DMS79 treated with DMSO at 0.1 percent for 48 hours (cell line): ENCODE data around the gene EXD2.
A peak's percentile ranks its signal among the peaks of the same experiment; 100 is the strongest.
"Not testable (repeated sequence)": the region's sequence is repeated elsewhere in the genome, so short reads cannot be mapped to it uniquely, and the experiment has no call there.

Experiments used
- DNase-seq: peaks from one replicate; lab custom pipeline; 2025; lab: John Stamatoyannopoulos, UW

The EXD2 gene

DNA sequence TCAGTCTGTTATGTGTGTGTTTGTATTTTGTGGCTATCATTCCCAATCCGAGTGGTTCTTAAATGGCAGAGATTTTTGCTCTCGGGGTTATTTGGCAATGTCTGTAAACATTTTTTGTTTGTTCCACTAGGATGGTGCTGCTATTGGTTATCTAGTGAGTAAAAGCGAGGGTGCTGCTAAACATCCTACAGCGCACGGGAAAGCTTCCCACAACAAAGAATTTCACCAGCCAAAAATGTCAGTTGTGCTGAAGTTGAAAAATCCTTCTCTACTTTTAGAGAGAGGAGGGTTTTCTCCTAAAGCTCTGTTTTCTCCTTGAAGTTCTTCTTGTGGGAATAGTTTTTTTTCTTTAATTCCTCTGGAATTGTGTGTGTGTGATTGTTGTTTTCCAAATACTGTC, 2.4 kb downstream of the EXD2 start:
- no peak for DNase-seq

- DNase-seq: no peak
These were observed 8.5 kb downstream of the EXD2 start for GRCh38 chr14:69199786-69200185.

- no peak for DNase-seq
These were observed 13.5 kb downstream of the EXD2 start for GRCh38 chr14:69204753-69205152.

DNA sequence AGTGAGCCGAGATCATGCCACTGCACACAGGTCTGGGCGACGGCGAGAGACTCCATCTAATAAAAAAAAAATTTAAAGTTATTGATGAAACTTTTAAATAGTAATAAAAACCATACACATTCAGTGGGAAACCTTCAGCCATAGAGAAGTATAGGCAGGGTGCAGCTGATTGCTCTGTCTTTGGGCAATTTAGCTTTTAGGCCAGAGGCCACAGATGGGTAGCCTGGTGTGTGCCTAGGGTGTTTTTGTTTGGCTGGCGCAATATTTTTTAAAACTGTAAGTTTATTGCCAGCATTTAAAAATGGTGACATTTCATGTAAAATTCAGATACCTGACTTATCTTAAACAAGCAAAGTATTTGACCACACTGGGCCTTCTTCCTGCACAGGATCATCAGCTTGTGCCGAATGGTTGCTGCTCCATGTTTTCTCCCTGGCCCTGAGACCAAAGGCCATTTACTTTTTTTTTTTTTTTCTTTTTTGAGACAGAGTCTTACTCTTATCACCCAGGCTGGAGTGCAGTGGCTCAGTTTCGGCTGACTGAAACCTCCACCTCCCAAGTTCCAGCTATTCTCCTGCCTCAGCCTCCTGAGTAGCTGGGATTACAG, 16.2 kb downstream of the EXD2 start:
- DNase-seq: no peak

- DNase-seq: no peak
These were observed 17.4 kb downstream of the EXD2 start for GRCh38 chr14:69208666-69209065.

DNA sequence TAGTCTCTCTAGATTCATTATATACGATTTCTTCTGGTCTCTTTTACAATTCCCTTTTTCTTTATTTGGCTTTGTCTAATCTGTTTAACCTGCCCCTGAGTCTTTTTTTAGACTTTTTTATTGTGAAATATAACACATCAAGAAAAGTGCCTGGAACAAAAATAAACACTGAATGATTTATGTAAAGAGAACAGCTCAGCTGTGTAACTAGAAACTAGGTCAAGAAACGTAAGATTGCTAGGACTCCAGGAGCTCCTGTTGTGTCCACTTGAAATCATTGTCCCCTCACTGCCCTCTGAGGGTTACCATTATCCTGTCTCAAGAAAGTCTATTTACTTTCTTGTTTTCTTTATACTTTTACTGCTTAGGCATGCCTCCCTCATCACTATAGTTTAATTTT, 23.1 kb downstream of the EXD2 start:
- no peak for DNase-seq

DNA sequence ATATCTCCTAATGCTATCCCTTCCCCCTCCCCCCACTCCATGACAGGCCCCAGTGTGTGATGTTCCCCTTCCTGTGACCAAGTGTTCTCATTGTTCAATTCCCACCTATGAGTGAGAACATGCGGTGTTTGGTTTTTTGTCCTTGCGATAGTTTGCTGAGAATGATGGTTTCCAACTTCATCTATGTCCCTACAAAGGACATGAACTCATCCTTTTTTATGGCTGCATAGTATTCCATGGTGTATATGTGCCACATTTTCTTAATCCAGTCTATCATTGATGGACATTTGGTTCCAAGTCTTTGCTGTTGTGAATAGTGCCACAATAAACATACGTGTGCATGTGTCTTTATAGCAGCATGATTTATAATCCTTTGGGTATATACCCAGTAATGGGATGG, 26.4 kb downstream of the EXD2 start:
- DNase-seq: not testable (repeated sequence)

GRCh38 chr14:69224946-69225345, 33.6 kb downstream of the EXD2 start:
- DNase-seq: no peak

DNA sequence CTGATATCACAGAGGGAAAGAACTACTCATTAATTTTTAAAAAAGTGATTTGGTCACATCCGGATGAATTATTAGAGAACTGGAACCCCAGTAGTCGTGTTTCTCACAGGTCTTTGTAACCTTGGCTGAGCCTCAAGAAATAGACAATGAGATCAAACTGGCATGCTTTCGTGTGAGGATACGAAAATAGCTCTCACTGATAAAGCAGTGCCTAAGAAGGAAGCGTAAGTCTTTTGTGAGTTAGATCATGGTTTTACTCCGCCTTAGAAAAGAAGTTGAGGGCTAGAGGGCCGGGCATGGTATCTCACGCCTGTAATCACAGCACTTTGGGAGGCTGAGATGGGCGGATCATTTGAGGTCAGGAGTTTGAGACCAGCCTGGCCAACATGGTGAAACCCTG, 34.9 kb downstream of the EXD2 start:
- DNase-seq: no peak

DNA sequence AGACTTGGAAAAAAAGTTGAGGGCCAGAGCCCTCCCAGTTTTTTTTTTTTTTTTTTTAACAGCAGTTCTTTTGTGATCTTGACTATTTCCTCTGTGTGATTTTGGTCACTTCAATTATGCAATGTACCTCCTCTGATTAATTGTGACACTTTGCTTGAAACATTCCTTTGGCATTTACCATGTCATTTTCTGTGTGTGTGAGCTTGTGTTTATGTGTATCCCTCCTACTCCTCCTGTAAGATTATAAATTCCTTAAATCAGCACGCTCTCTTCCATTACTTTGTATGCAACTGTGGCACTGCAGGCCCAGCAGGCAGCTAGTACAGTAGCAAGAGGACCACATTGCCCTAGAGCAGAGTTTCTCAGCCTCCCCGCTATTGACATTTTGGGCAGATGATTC, 35.4 kb downstream of the EXD2 start:
- no peak for DNase-seq

- DNase-seq: no peak
These were observed 40.2 kb downstream of the EXD2 start for GRCh38 chr14:69231486-69231885.

GRCh38 chr14:69232388-69232787, 41.1 kb downstream of the EXD2 start:
- DNase-seq: no peak

DNA sequence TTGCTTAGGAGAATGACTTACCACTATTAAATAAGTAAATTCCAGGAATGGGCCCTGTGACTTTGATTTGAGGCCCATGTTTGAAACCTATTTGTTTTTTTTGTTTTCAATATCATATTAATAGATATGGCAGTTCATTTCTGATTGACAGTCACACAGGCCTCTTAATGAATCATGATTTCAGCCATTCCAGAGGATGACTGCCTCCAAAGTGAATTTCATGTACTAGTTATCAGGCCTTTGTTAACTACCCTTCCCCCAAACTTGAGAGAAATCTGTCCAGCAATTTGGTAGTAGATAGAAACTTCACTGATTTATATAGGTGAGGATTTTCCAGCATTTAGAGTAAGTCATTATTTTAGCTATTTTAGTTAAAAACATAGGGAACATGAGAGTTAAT, 42.8 kb downstream of the EXD2 start:
- no peak for DNase-seq

DNA sequence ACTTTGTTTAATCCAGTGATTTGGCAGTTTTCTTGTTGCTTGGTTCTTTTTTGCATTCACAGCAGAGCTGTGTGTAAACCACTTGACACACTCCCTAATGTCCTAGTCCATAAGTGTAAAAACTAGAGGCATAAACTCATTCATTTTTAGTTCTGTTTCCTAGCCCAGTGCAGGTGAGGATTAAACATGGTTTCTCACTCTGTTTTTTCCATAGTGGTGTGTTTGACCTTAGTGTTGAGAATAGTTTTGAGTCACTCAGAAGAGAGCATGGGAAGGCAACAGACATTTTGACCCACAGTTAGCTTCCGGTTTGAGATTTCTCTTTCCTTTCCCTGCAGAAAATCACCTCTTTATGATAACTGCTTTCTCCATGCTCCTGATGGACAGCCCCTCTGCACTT, 44.4 kb downstream of the EXD2 start:
- DNase-seq: no peak

- DNase-seq: no peak
These were observed 45.8 kb downstream of the EXD2 start for GRCh38 chr14:69237142-69237541.

DNA sequence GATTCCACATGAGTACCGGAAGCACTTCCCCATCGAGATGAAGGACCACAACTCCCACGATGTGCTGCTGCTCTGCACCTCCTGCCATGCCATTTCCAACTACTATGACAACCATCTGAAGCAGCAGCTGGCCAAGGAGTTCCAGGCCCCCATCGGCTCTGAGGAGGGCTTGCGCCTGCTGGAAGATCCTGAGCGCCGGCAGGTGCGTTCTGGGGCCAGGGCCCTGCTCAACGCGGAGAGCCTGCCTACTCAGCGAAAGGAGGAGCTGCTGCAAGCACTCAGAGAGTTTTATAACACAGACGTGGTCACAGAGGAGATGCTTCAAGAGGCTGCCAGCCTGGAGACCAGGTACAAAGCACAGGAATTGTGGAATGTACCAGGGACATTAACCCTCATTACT, 46.3 kb downstream of the EXD2 start:
- DNase-seq: no peak

DNA sequence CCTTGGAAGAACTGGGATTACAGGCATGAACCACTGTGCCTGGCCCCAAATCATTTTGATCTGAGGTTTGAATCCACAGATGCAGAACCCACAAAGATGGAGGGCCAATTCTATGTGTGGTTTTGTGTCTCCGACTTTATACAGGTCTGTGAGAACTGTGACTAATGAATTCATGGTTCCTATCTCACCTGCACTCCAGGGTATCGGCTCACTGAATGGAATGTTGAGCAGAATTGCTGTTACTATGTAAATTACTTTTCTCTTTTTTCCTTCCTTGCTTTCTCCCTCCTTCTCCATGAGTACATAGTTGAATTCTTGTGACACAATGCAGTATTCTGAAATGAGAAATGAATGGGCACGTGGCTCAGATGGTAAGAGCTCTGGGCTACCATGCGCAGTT, 47.6 kb downstream of the EXD2 start:
- DNase-seq: no peak

DNA sequence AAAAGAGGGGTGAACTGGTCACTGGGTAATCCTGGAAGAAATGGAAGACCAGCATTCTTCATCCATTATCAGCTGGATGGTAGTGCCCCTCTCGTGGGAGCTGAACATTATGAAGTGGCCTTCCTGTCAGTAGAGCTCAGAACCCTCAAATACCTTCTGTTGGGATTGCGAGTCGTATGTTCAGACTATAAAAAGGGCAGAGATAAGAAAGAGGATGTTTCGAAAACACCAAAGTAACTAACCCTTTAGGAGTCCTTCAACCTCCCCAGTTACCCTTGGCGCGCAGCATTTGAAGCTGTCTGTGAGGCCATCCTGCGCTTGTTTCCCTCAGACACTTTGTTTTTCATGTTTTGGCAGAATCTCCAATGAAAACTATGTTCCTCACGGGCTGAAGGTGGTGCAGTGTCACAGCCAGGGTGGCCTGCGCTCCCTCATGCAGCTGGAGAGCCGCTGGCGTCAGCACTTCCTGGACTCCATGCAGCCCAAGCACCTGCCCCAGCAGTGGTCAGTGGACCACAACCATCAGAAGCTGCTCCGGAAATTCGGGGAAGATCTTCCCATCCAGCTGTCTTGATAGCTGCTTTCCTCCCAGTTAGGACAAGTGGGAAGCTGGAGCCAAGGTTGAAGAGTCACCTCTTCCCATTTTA, 49.4 kb downstream of the EXD2 start:
- DNase-seq: no peak

DNA sequence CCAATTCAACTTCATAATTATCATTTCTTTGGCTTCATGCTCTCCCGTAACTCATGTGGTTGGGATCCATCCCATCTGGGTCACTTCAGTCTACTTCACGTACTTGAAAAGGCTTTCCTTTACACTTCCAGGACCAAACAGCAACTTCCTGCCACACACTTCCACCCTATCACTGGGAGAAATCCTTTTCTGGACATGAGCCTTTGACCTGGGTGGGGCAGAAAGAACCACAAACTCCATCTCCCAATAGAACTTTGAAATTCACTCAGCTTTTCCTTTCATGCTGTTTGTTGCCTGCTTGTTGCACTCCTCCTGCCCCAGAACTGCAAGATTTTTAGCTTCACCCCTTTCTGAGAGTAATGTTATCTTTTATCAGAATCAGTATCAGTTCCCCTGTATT, 50.3 kb downstream of the EXD2 start:
- DNase-seq: no peak

DNA sequence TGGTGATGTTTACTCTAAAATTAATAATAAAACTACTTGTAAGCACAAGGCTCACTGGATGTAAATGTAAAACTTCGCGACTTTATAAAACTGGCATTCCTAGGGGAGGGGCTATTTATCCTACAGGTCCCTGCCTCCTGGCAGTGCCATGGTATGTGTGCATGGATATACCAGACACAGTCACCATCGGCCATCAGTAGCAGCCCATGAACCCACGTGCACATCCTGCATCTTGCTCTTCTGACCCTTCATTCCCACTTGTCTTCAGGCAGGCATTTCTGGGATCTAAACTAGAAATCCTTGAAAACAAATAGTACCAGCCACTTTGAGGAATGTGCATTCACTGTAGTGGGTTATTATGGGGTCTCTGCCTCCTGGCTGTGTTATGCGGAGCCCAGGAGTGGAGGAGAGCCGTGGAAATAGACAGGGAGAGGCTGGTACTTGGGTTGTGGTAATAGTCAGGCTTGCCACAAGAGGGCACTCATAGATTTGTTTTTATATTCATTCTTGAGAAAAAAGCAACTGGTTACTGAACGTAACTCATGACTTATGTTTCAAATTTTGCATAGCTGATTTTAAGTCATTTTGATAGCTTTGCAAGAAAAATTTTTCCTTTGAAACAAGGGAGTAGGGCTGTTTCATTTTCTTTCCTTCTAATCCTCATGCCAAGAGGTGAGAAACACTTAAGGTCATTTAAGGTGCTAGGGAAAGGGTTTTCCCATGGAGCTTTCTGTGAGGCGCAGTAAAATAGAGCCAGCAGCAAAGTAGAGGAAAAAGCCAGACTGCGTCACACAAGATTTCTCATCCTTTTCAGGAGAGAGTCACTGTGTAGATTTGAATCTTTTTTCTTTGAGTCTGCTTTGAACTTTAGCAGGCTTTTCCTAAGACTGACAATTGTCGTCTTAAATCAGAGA, 51.3 kb downstream of the EXD2 start:
- peak; percentile 92 for DNase-seq

DNA sequence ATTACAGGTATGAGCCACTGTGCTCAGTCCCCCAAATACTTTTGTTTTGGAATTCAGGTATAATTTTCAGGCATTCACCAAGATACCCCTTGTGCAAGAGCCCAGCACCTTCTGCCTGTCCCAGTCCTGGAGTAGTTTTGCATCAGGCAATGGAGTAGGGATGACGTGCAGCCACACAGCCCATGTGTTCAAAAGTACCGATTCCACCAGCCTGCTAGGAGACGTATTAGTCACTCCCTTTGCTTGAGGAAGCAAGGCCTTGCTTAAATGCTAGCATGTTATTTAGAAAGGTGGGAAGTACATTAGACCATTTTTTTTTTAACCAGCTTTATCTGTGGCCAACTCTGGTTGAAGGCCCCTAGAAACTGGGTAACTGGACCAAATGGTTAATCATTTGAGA, 53.6 kb downstream of the EXD2 start:
- DNase-seq: no peak

GRCh38 chr14:69246331-69246730, 55.0 kb downstream of the EXD2 start:
- peak; percentile 44 for DNase-seq
